Epithelial cell of esophagus (primary cell): ENCODE measurements around the gene LCOR.

Experiments used
- DNase-seq: peaks from one replicate; pipeline ENCODE4 v3.0.0; 2010; ENCODE audit warnings: low read depth
- H3K4me3 ChIP-seq: 2 replicates; pipeline ENCODE4 v1.5.1; 2011; ENCODE audit warnings: mild to moderate bottlenecking, low read length, control low read depth
- CTCF ChIP-seq: IDR thresholded peaks from 2 replicates; pipeline ENCODE4 v1.5.1; 2011; ENCODE audit warnings: low read depth, mild to moderate bottlenecking, low read length, control low read depth, inconsistent platforms; ENCODE audit not compliant: insufficient read depth; ENCODE audit errors: missing control alignments

Gene LCOR

GRCh38 chr10:96860631-96861277 is 28.7 kb downstream of the LCOR start:
- DNase-seq: no peak
- no peak overlapping the region for H3K4me3 ChIP-seq
- no peak for TF ChIP-seq CTCF

- DNase-seq: peak; percentile 60
- TF ChIP-seq CTCF: no peak
- H3K4me3 ChIP-seq: no peak overlapping the region
Observed at GRCh38 chr10:96863922-96864543, 31.9 kb downstream of the LCOR start.

- DNase-seq: no peak
- no peak overlapping the region for H3K4me3 ChIP-seq
- TF ChIP-seq CTCF: no peak
Observed at GRCh38 chr10:96873086-96873485, 41.0 kb downstream of the LCOR start.

GRCh38 chr10:96873756-96874467 is 41.8 kb downstream of the LCOR start:
- no peak for TF ChIP-seq CTCF
- no peak for DNase-seq
- H3K4me3 ChIP-seq: no peak overlapping the region

- H3K4me3 ChIP-seq: no peak overlapping the region
- peak; percentile 21 for DNase-seq
- no peak for TF ChIP-seq CTCF
Observed at GRCh38 chr10:96878057-96878456, 46.0 kb downstream of the LCOR start.

- no peak for DNase-seq
- no peak for TF ChIP-seq CTCF
- no peak overlapping the region for H3K4me3 ChIP-seq
Observed at GRCh38 chr10:96880575-96880974, 48.5 kb downstream of the LCOR start.
